OCI-LY7 (cell line): ENCODE measurements around the gene ZDHHC3. TPM values are rescaled to one million over a fixed set of nuclear protein-coding genes. Genes with fewer than 3 reads are reported as not detected.

Source experiments
- BruUV-seq: library from RNA; stranded (reverse); fragments of 400-500 nt; replicated peaks from 2 replicates; lab custom pipeline; 2021; lab: Mats Ljungman, UMichigan
- CTCF ChIA-PET: fragments of 300-600 bp; sonication (Branson Sonifier 250); formaldehyde crosslinking; loops from one replicate; lab custom pipeline; 2022; ENCODE audit warnings: antibody characterized with exemption; ENCODE audit not compliant: unreplicated experiment; lab: Charles Lee
- POLR2A ChIA-PET: fragments of 300-600 bp; sonication (Branson Sonifier 250); formaldehyde crosslinking; loops from one replicate; lab custom pipeline; 2022; ENCODE audit warnings: antibody characterized with exemption; lab: Charles Lee
- DNase-seq: peaks from one replicate; pipeline ENCODE4 v3.0.0-alpha.2; 2015; ENCODE audit warnings: low spot score
- H2AFZ ChIP-seq: fragments of 200-600 bp; sonication (generic), shearing (Covaris generic); 2 replicates; pipeline ENCODE4 v1.6.1; 2014; ENCODE audit warnings: mild to moderate bottlenecking, antibody characterized with exemption, low read length, moderate library complexity
- H3K27ac ChIP-seq: fragments of 200-600 bp; sonication (generic); 2 replicates; pipeline ENCODE4 v1.5.1; 2014; ENCODE audit warnings: mixed run types, low read depth, mild to moderate bottlenecking, moderate library complexity, low read length, inconsistent platforms; ENCODE audit not compliant: poor library complexity, severe bottlenecking
- H3K36me3 ChIP-seq: fragments of 200-600 bp; sonication (generic); 2 replicates; pipeline ENCODE4 v1.6.1; 2014; ENCODE audit warnings: mild to moderate bottlenecking, antibody characterized with exemption, low read length, moderate library complexity, mixed read lengths; ENCODE audit not compliant: insufficient read depth
- H3K4me1 ChIP-seq: fragments of 200-600 bp; sonication (generic); 2 replicates; pipeline ENCODE4 v1.5.1; 2014; ENCODE audit warnings: mild to moderate bottlenecking, low read length; ENCODE audit not compliant: insufficient read depth, poor library complexity, severe bottlenecking
- H3K4me2 ChIP-seq: fragments of 200-600 bp; sonication (generic); 2 replicates; pipeline ENCODE4 v1.6.1; 2014; ENCODE audit warnings: mild to moderate bottlenecking, low read length
- H3K4me3 ChIP-seq: fragments of 200-600 bp; sonication (generic); 2 replicates; pipeline ENCODE4 v1.5.1; 2014; ENCODE audit warnings: mild to moderate bottlenecking, low read depth, low read length; ENCODE audit not compliant: poor library complexity, severe bottlenecking
- H3K79me2 ChIP-seq: fragments of 200-600 bp; sonication (generic); 2 replicates; pipeline ENCODE4 v1.6.1; 2016; ENCODE audit warnings: low read depth, mild to moderate bottlenecking, low read length, moderate library complexity, mixed read lengths; ENCODE audit not compliant: insufficient read depth
- H3K9me2 ChIP-seq: fragments of 200-600 bp; sonication (generic); 2 replicates; pipeline ENCODE4 v1.6.1; 2016; ENCODE audit warnings: mild to moderate bottlenecking, low read length, mixed read lengths; ENCODE audit not compliant: insufficient read depth
- H3K9me3 ChIP-seq: fragments of 200-600 bp; sonication (generic); 2 replicates; pipeline ENCODE4 v1.6.1; 2014; ENCODE audit warnings: mild to moderate bottlenecking, mixed run types, low read length, mixed read lengths
- H4K20me1 ChIP-seq: fragments of 200-600 bp; sonication (generic); 2 replicates; pipeline ENCODE4 v1.6.1; 2014; ENCODE audit warnings: mild to moderate bottlenecking, antibody characterized with exemption, low read length, moderate library complexity, mixed read lengths; ENCODE audit not compliant: insufficient read depth
- EZH2phosphoT487 ChIP-seq: fragments of 200-600 bp; sonication (generic); IDR thresholded peaks from 2 replicates; pipeline ENCODE4 v1.6.1; 2018; ENCODE audit warnings: low read depth, borderline replicate concordance, mild to moderate bottlenecking, mixed run types, antibody characterized with exemption, low read length, moderate library complexity, mixed read lengths
- intact Hi-C: fragments of 100-400 bp; cut with micrococcal nuclease; formaldehyde crosslinking; loops from one replicate; pipeline ENCODE4 v1.10.0; 2022; ENCODE audit not compliant: unreplicated experiment
- total RNA-seq, 2 experiments: library from RNA; depleted of rRNA in 1 of 2; stranded (reverse); fragments of >200 nt in 1 of 2; shearing (Covaris generic) in 1 of 2; gene quantifications; 2 replicates each; pipeline ENCODE4 v1.2.3, GENCODE V29; 2014 to 2022
- TF ChIP-seq, protein P1 (sequence below): fragments of 200-600 bp; sonication (generic); conservative IDR thresholded peaks from 2 replicates; pipeline ENCODE4 v1.5.1; 2014; ENCODE audit warnings: mild to moderate bottlenecking, antibody characterized with exemption, low read length, moderate library complexity, mixed read lengths

ZDHHC3 gene
- total RNA-seq, 2 experiments from 2014 or later: 53.1 to 53.6 TPM

DNA sequence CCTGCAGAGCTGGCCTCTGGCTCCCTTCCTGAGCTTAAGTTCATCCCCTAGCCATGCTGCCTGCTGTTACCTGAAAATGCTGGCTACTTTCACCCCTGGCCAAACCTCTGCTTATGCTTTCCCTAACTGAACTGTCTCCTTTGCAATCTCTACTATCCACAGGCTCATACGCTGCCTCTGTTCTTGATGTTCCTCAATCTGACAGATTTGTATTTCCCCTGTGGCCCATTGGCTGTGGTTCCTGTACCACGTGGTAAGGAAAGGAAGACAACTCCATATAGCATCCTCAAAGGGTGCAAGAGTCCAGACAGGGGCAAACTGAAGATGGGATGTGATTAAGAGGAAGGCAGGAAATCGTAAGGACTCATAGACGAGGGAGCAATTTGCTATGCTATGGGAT, 68.4 kb downstream of the ZDHHC3 start:
- intact Hi-C loops: no loop called here
- BruUV-seq: no TSS peak
- H3K27ac ChIP-seq: no peak overlapping the region

DNA sequence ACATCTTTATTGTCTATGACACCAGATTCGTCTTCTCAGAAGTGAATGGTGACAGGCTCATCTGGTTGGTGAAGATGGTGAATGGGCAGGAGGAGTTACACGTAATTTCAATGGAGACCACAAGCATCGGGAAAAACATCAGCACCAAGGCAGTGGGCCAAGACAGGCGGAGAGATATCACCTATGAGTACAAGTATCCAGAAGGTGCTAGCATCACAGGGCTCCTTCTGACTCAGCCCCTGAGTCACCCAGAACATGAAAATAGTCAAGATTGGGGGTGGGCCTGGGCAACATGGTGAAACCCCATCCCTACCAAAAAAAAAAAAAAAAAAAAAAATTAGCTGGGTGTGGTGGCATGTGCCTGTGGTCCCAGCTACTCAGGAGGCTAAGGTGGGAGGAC, 69.0 kb downstream of the ZDHHC3 start:
- Histone ChIP-seq H3K4me2 (no peak overlapping the region), H3K27ac (no peak overlapping the region), H4K20me1 (no peaks in the 10 kb centered on the region), H3K36me3 (no peaks in the 10 kb centered on the region), H3K4me3 (no peak overlapping the region), H3K79me2 (no peaks in the 10 kb centered on the region), H3K9me2 (no peaks in the 10 kb centered on the region), H2AFZ (no peak overlapping the region), H3K4me1 (no peaks in the 10 kb centered on the region), H3K9me3 (no peaks in the 10 kb centered on the region)
- BruUV-seq: no TSS peak
- ChIA-PET POLR2A (interaction anchor here (0.6 to 1.6 kb wide), 2 partner anchors 17 to 478 kb away, joined by 4 to 6 read pairs; no protein-coding TSS in a partner anchor), CTCF (no interaction called here)
- DNase-seq: no peak
- intact Hi-C loops: no loop called here
- TF ChIP-seq, protein P1, sequence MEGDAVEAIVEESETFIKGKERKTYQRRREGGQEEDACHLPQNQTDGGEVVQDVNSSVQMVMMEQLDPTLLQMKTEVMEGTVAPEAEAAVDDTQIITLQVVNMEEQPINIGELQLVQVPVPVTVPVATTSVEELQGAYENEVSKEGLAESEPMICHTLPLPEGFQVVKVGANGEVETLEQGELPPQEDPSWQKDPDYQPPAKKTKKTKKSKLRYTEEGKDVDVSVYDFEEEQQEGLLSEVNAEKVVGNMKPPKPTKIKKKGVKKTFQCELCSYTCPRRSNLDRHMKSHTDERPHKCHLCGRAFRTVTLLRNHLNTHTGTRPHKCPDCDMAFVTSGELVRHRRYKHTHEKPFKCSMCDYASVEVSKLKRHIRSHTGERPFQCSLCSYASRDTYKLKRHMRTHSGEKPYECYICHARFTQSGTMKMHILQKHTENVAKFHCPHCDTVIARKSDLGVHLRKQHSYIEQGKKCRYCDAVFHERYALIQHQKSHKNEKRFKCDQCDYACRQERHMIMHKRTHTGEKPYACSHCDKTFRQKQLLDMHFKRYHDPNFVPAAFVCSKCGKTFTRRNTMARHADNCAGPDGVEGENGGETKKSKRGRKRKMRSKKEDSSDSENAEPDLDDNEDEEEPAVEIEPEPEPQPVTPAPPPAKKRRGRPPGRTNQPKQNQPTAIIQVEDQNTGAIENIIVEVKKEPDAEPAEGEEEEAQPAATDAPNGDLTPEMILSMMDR: no peak
- no peak for TF ChIP-seq EZH2phosphoT487

More for the DNA sequence above, 68.4 kb downstream of the ZDHHC3 start:
- no peaks in the 10 kb centered on the region for H3K9me3 ChIP-seq
- no peak overlapping the region for H2AFZ ChIP-seq
- TF ChIP-seq, protein P1: no peak
- no peak for TF ChIP-seq EZH2phosphoT487
- no peaks in the 10 kb centered on the region for H4K20me1 ChIP-seq
- H3K4me2 ChIP-seq: no peak overlapping the region
- no peaks in the 10 kb centered on the region for H3K4me1 ChIP-seq
- POLR2A ChIA-PET: interaction anchor here (0.6 to 1.6 kb wide), 3 partner anchors 10 to 478 kb away, joined by 4 to 6 read pairs (median 4); no protein-coding TSS in a partner anchor
- no peak overlapping the region for H3K4me3 ChIP-seq
- no peak for DNase-seq
- H3K79me2 ChIP-seq: no peaks in the 10 kb centered on the region
- no peaks in the 10 kb centered on the region for H3K36me3 ChIP-seq
- CTCF ChIA-PET: no interaction called here
- H3K9me2 ChIP-seq: no peaks in the 10 kb centered on the region

DNA sequence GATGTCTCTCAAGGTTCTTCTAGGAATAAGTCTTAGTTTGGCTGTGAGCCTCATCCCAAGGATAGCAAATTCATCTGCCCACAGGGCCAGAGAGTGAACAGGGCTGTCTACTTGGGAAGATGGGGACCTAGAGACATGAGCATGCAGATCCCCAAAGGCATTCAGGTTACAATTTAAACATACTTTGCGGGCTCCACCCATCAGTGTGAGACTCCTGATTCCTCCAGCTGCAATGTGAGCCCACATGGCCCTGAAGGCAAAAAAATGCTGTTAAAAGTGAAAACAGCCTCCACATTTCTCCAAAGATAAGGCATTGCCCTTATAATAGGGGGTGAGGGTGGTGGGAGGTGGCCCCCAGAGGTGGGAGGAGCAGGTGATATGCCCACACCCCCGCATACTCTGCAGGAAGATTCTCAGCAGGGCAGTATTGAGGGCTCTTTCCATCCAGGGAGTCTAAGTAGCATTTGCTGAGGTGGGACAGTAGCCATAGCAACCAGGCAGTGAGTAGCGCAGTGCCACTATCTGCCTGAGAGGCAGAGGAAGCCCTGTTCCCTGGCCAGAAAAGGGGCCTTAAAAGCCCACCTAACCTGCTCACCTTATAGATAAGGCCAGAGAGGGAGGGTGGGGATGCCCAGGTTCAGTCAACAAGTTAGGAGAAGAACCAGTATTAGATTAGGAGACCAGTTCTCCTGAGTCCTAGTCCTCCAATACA, 70.4 kb downstream of the ZDHHC3 start:
- ChIA-PET CTCF (no interaction called here), POLR2A (interaction anchor here (0.7 kb wide), 1 partner anchor 21 kb away, joined by 4 read pairs; no protein-coding TSS in a partner anchor)
- H3K27ac ChIP-seq: no peak overlapping the region
- DNase-seq: no peak
- no peaks in the 10 kb centered on the region for H3K4me1 ChIP-seq
- H3K79me2 ChIP-seq: no peaks in the 10 kb centered on the region
- BruUV-seq: no TSS peak
- no peak overlapping the region for H3K4me2 ChIP-seq
- TF ChIP-seq, protein P1: no peak
- TF ChIP-seq EZH2phosphoT487: no peak
- no peaks in the 10 kb centered on the region for H3K9me2 ChIP-seq
- no peaks in the 10 kb centered on the region for H3K36me3 ChIP-seq
- intact Hi-C loops: no loop called here
- H2AFZ ChIP-seq: no peak overlapping the region
- no peaks in the 10 kb centered on the region for H4K20me1 ChIP-seq
- H3K4me3 ChIP-seq: no peak overlapping the region
- no peaks in the 10 kb centered on the region for H3K9me3 ChIP-seq
